Sigmoid colon (tissue), 4 donors: Measurements from ENCODE around the gene ADAMTS2.

Experiments used
- EP300 ChIP-seq, 4 donors: sonication (generic); formaldehyde crosslinking; IDR thresholded peaks; one replicate each; pipeline ENCODE4 v1.6.1; 2017; ENCODE audit warnings: antibody characterized with exemption in 4 of 4
- POLR2A ChIP-seq, 2 donors: fragments of 450-650 bp; IDR thresholded peaks; one replicate each; pipeline ENCODE4 v1.6.1; 2016; ENCODE audit warnings: antibody characterized with exemption in 2 of 2, mild to moderate bottlenecking in 2 of 2, moderate library complexity in 2 of 2
- POLR2AphosphoS5 ChIP-seq, 4 donors: sonication (generic); formaldehyde crosslinking; IDR thresholded peaks; one replicate each; pipeline ENCODE4 v1.6.1; 2017; ENCODE audit warnings: antibody characterized with exemption in 4 of 4
- TF ChIP-seq, protein P1 (sequence below), 4 experiments: fragments of 450-650 bp in 3 of 4; fragments of 200-600 bp in 1 of 4; IDR thresholded peaks; one replicate each; pipeline ENCODE4 v1.5.1; 2016 to 2019; ENCODE audit warnings: antibody characterized with exemption in 4 of 4, mild to moderate bottlenecking in 3 of 4, moderate library complexity in 2 of 4

DNA sequence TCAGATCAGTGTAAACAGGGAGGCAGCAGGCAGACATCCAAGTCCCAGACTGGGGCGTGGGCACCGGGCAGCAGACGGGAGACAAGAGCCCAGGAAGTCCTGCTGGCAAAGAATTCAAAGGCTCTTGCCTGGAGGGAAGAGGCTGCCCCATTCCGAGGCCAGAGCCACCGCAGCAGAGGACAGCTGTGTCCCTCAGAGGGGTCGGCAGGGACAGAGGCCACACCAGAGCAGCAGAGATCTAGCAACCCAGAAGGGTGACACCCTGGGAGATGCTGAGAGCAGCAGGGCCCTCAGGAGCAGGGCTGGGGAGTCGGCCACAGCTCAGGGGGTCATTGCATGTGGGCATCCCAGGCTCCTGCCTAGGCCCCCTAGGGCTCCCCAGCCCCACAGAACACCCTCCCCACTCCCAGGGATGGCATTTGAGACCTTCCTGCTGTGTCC, 29.1 kb downstream of the ADAMTS2 start:
- TF ChIP-seq, protein P1, sequence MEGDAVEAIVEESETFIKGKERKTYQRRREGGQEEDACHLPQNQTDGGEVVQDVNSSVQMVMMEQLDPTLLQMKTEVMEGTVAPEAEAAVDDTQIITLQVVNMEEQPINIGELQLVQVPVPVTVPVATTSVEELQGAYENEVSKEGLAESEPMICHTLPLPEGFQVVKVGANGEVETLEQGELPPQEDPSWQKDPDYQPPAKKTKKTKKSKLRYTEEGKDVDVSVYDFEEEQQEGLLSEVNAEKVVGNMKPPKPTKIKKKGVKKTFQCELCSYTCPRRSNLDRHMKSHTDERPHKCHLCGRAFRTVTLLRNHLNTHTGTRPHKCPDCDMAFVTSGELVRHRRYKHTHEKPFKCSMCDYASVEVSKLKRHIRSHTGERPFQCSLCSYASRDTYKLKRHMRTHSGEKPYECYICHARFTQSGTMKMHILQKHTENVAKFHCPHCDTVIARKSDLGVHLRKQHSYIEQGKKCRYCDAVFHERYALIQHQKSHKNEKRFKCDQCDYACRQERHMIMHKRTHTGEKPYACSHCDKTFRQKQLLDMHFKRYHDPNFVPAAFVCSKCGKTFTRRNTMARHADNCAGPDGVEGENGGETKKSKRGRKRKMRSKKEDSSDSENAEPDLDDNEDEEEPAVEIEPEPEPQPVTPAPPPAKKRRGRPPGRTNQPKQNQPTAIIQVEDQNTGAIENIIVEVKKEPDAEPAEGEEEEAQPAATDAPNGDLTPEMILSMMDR (IDR thresholded peaks at IDR 0.05) = no peak
- TF ChIP-seq POLR2A (IDR thresholded peaks at IDR 0.05) (no peak), EP300 (IDR thresholded peaks at IDR 0.05) (no peak), POLR2AphosphoS5 (IDR thresholded peaks at IDR 0.05) (no peak)
